Common myeloid progenitor, CD34-positive (primary cell): ENCODE results near the gene FGD4.

Source experiments
- CTCF ChIA-PET: fragments of 350-600 bp; sonication (Branson Sonifier 250); formaldehyde crosslinking; loops from one replicate; lab custom pipeline; 2021; ENCODE audit warnings: antibody characterized with exemption; lab: Charles Lee
- POLR2A ChIA-PET: fragments of 350-600 bp; sonication (Branson Sonifier 250); formaldehyde crosslinking; loops from one replicate; lab custom pipeline; 2021; ENCODE audit warnings: antibody characterized with exemption; lab: Charles Lee
- DNase-seq, 3 donors: peaks; one replicate each; pipeline versions ENCODE4 v3.0.0 to v3.0.0-alpha.2; 2013
- H3K27ac ChIP-seq, 2 experiments: 1 replicate in 1 of 2; 2 replicates in 1 of 2; pipeline ENCODE4 v1.7.0; 2013; ENCODE audit warnings: inconsistent platforms in 2 of 2, low read length in 2 of 2, mild to moderate bottlenecking in 2 of 2, low read depth in 1 of 2, moderate library complexity in 1 of 2; ENCODE audit not compliant: severe bottlenecking in 2 of 2, insufficient read depth in 1 of 2, poor library complexity in 1 of 2
- H3K27me3 ChIP-seq, 5 experiments: replicated peaks in 2 of 5; 1 replicate in 3 of 5; 2 replicates in 2 of 5; pipeline versions ENCODE4 v1.6.1 to v1.7.0; 2013; ENCODE audit warnings: low read length in 4 of 5, mild to moderate bottlenecking in 2 of 5, moderate library complexity in 2 of 5, inconsistent platforms in 1 of 5; ENCODE audit not compliant: insufficient read depth in 5 of 5, control insufficient read depth in 4 of 5
- H3K36me3 ChIP-seq, 4 experiments: 1 replicate in 2 of 4; 2 replicates in 2 of 4; pipeline versions ENCODE4 v1.6.1 to v1.7.0; 2013; ENCODE audit warnings: low read length in 3 of 4, control low read depth in 1 of 4, mild to moderate bottlenecking in 1 of 4; ENCODE audit not compliant: control insufficient read depth in 4 of 4, insufficient read depth in 4 of 4
- H3K4me1 ChIP-seq, 4 experiments: 1 replicate in 3 of 4; 2 replicates in 1 of 4; pipeline versions ENCODE4 v1.6.1 to v1.7.1; 2013; ENCODE audit warnings: low read length in 3 of 4, mild to moderate bottlenecking in 3 of 4, control low read depth in 1 of 4, inconsistent platforms in 1 of 4, moderate library complexity in 1 of 4; ENCODE audit not compliant: control insufficient read depth in 4 of 4, insufficient read depth in 4 of 4; ENCODE audit errors: control extremely low read depth in 1 of 4
- H3K4me3 ChIP-seq, 7 experiments: 1 replicate in 4 of 7; 2 replicates in 3 of 7; pipeline versions ENCODE4 v1.5.1 to v1.7.0; 2013; ENCODE audit warnings: mild to moderate bottlenecking in 7 of 7, low read length in 6 of 7, moderate library complexity in 6 of 7, inconsistent platforms in 2 of 7, low read depth in 2 of 7, control low read depth in 1 of 7; ENCODE audit not compliant: insufficient read depth in 4 of 7, control insufficient read depth in 1 of 7; ENCODE audit errors: extremely low read depth in 1 of 7
- H3K9me3 ChIP-seq, 5 experiments: 1 replicate in 4 of 5; 2 replicates in 1 of 5; pipeline versions ENCODE4 v1.6.1 to v1.7.1; 2013; ENCODE audit warnings: low read length in 4 of 5, mild to moderate bottlenecking in 2 of 5, inconsistent platforms in 1 of 5, low read depth in 1 of 5, moderate library complexity in 1 of 5; ENCODE audit not compliant: control insufficient read depth in 4 of 5, insufficient read depth in 2 of 5; ENCODE audit errors: control extremely low read depth in 1 of 5
- WGBS: methylation state at CpG from one replicate; pipeline ENCODE4 v1.1.5; 2013; ENCODE audit not compliant: insufficient coverage; 5-methylcytosine and 5-hydroxymethylcytosine counted together

FGD4 gene

GRCh38 chr12:32693036-32693435 lies 293.7 kb downstream of the FGD4 start:
- H3K27me3 ChIP-seq = no peaks in the 10 kb centered on the region
- ChIA-PET CTCF (interaction anchor here (1.1 to 1.5 kb wide), 3 partner anchors 15 to 29 kb away, joined by 3 to 4 read pairs (median 3); no protein-coding TSS in a partner anchor), POLR2A (no interaction called here)
- H3K36me3 ChIP-seq = peaks cover 3 to 9% (median 6%) of the 10 kb centered on the region in 4 experiments
- peak; percentile 35 to 85 (median 64) for DNase-seq
- peak overlapping the region in 1 of 2 experiments; percentile 17 for H3K27ac ChIP-seq
- H3K9me3 ChIP-seq = peaks cover 0 to 4% (median 3%) of the 10 kb centered on the region in 5 experiments
- no peak overlapping the region for H3K4me3 ChIP-seq
- H3K4me1 ChIP-seq = peaks cover 0 to 11% (median 0%) of the 10 kb centered on the region in 4 experiments
- no CpG with 5 or more reads among the region's 1 CpG for WGBS
